ENCODE results near the gene ELP4.

Gene ELP4

GRCh38 chr11:31770011-31770700 is 260.6 kb downstream of the ELP4 start:
- no peak for DNase-seq (ENCODE audit: low read depth in 2 of 2, low spot score in 1 of 2)

- no peak for DNase-seq (ENCODE audit: low read depth in 2 of 2, low spot score in 1 of 2)
These were observed 262.8 kb downstream of the ELP4 start for GRCh38 chr11:31772412-31772811.

GRCh38 chr11:31779374-31779791 is 269.8 kb downstream of the ELP4 start:
- no peak for DNase-seq (ENCODE audit: low read depth in 2 of 2, low spot score in 1 of 2)

GRCh38 chr11:31780078-31780477 is 270.5 kb downstream of the ELP4 start:
- no peak for DNase-seq (ENCODE audit: low read depth in 2 of 2, low spot score in 1 of 2)

GRCh38 chr11:31780480-31780971 is 271.0 kb downstream of the ELP4 start:
- DNase-seq (ENCODE audit: low read depth in 2 of 2, low spot score in 1 of 2) = no peak

- no peak for DNase-seq (ENCODE audit: low read depth in 2 of 2, low spot score in 1 of 2)
These were observed 272.7 kb downstream of the ELP4 start for GRCh38 chr11:31782257-31782656.

- DNase-seq (ENCODE audit: low read depth in 2 of 2, low spot score in 1 of 2) = no peak
These were observed 273.7 kb downstream of the ELP4 start for GRCh38 chr11:31783252-31783651.

- DNase-seq (ENCODE audit: low read depth in 2 of 2, low spot score in 1 of 2) = no peak
These were observed 275.0 kb downstream of the ELP4 start for GRCh38 chr11:31784611-31785010.

GRCh38 chr11:31786996-31787685 is 277.6 kb downstream of the ELP4 start:
- DNase-seq (ENCODE audit: low read depth in 2 of 2, low spot score in 1 of 2) = no peak

- no peak for DNase-seq (ENCODE audit: low read depth in 2 of 2, low spot score in 1 of 2)
These were observed 278.5 kb downstream of the ELP4 start for GRCh38 chr11:31788085-31788484.

GRCh38 chr11:31790649-31791048 is 281.1 kb downstream of the ELP4 start:
- DNase-seq (ENCODE audit: low read depth in 2 of 2, low spot score in 1 of 2) = no peak

GRCh38 chr11:31792036-31792435 is 282.5 kb downstream of the ELP4 start:
- no peak for DNase-seq (ENCODE audit: low read depth in 2 of 2, low spot score in 1 of 2)

- no peak for DNase-seq (ENCODE audit: low read depth in 2 of 2, low spot score in 1 of 2)
These were observed 282.9 kb downstream of the ELP4 start for GRCh38 chr11:31792456-31792855.

- DNase-seq (ENCODE audit: low read depth in 2 of 2, low spot score in 1 of 2) = no peak
These were observed 283.7 kb downstream of the ELP4 start for GRCh38 chr11:31793264-31793663.

- DNase-seq (ENCODE audit: low read depth in 2 of 2, low spot score in 1 of 2) = no peak
These were observed 285.0 kb downstream of the ELP4 start for GRCh38 chr11:31794548-31794947.

- no peak for DNase-seq (ENCODE audit: low read depth in 2 of 2, low spot score in 1 of 2)
These were observed 286.3 kb downstream of the ELP4 start for GRCh38 chr11:31795706-31796498.

GRCh38 chr11:31796499-31797189 is 287.1 kb downstream of the ELP4 start:
- no peak for DNase-seq (ENCODE audit: low read depth in 2 of 2, low spot score in 1 of 2)

- DNase-seq (ENCODE audit: low read depth in 2 of 2, low spot score in 1 of 2) = no peak
These were observed 287.9 kb downstream of the ELP4 start for GRCh38 chr11:31797190-31798056.

- no peak for DNase-seq (ENCODE audit: low read depth in 2 of 2, low spot score in 1 of 2)
These were observed 288.5 kb downstream of the ELP4 start for GRCh38 chr11:31798057-31798553.

Data from stimulated activated CD8-positive, alpha-beta memory T cell treated with anti-CD3 and anti-CD28 coated beads, Interleukin-4, amount 100 ng/mL, for 1 hour (primary cell).